ENCODE measurements around the gene CYTL1.
"Not testable (repeated sequence)": the region's sequence is repeated elsewhere in the genome, so short reads cannot be mapped to it uniquely, and the experiment has no call there.

- TF ChIP-seq, protein P1, sequence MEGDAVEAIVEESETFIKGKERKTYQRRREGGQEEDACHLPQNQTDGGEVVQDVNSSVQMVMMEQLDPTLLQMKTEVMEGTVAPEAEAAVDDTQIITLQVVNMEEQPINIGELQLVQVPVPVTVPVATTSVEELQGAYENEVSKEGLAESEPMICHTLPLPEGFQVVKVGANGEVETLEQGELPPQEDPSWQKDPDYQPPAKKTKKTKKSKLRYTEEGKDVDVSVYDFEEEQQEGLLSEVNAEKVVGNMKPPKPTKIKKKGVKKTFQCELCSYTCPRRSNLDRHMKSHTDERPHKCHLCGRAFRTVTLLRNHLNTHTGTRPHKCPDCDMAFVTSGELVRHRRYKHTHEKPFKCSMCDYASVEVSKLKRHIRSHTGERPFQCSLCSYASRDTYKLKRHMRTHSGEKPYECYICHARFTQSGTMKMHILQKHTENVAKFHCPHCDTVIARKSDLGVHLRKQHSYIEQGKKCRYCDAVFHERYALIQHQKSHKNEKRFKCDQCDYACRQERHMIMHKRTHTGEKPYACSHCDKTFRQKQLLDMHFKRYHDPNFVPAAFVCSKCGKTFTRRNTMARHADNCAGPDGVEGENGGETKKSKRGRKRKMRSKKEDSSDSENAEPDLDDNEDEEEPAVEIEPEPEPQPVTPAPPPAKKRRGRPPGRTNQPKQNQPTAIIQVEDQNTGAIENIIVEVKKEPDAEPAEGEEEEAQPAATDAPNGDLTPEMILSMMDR (IDR thresholded peaks at IDR 0.05; ENCODE audit: low read depth, low read length), result not testable (repeated sequence)
- not testable (repeated sequence) for TF ChIP-seq EZH2phosphoT487 (IDR thresholded peaks at IDR 0.05; ENCODE audit: low read depth)
These were observed 12.3 kb downstream of the CYTL1 start for GRCh38 chr4:5006932-5007331.

Measured in OCI-LY3 (cell line).